Peyer's patch (tissue), 4 donors: ENCODE data around the gene FAF2.
"Not testable (repeated sequence)": the region's sequence is repeated elsewhere in the genome, so short reads cannot be mapped to it uniquely, and the experiment has no call there.

ENCODE experiments used
- POLR2A ChIP-seq, 2 donors: fragments of 450-650 bp; IDR thresholded peaks; one replicate each; pipeline ENCODE4 v1.5.1; 2017; ENCODE audit warnings: antibody characterized with exemption in 2 of 2, mild to moderate bottlenecking in 2 of 2, moderate library complexity in 2 of 2
- TF ChIP-seq, protein P1 (sequence below), 6 experiments: fragments of 450-650 bp in 4 of 6; fragments of 200-600 bp in 2 of 6; sonication (generic) in 1 of 6; IDR thresholded peaks; one replicate each; pipeline ENCODE4 v1.5.1; 2017 to 2019; ENCODE audit warnings: antibody characterized with exemption in 6 of 6, mild to moderate bottlenecking in 3 of 6, moderate library complexity in 1 of 6

DNA sequence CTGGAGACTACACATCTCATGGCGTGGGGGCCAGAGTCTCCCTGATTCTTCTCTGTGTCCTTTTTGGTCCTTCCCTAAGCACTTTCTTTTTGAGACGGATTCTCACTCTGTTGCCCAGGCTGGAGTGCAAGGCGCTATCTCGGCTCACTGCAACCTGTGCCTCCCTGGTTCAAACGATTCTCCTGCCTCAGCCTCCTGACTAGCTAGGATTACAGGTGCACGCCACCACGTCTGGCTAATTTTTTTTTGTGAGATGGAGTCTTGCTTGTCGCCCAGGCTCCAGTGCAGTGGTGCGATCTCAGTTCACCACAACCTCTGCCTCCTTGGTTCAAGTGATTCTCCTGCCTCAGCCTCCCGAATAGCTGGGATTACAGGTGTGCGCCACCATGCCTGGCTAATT lies 102.8 kb downstream of the FAF2 start:
- TF ChIP-seq, protein P1, sequence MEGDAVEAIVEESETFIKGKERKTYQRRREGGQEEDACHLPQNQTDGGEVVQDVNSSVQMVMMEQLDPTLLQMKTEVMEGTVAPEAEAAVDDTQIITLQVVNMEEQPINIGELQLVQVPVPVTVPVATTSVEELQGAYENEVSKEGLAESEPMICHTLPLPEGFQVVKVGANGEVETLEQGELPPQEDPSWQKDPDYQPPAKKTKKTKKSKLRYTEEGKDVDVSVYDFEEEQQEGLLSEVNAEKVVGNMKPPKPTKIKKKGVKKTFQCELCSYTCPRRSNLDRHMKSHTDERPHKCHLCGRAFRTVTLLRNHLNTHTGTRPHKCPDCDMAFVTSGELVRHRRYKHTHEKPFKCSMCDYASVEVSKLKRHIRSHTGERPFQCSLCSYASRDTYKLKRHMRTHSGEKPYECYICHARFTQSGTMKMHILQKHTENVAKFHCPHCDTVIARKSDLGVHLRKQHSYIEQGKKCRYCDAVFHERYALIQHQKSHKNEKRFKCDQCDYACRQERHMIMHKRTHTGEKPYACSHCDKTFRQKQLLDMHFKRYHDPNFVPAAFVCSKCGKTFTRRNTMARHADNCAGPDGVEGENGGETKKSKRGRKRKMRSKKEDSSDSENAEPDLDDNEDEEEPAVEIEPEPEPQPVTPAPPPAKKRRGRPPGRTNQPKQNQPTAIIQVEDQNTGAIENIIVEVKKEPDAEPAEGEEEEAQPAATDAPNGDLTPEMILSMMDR (IDR thresholded peaks at IDR 0.05), result not testable (repeated sequence)
- not testable (repeated sequence) for TF ChIP-seq POLR2A (IDR thresholded peaks at IDR 0.05)
